ENCODE data around the gene GNG2.

The GNG2 gene

GRCh38 chr14:52000019-52000582 is 139.7 kb downstream of the GNG2 start:
- no peak for DNase-seq

- no peak for DNase-seq
Measured at GRCh38 chr14:52000696-52001095, 140.3 kb downstream of the GNG2 start.

- no peak for DNase-seq
Measured at GRCh38 chr14:52002542-52002941, 142.1 kb downstream of the GNG2 start.

GRCh38 chr14:52003324-52003723 is 142.9 kb downstream of the GNG2 start:
- no peak for DNase-seq

- no peak for DNase-seq
Measured at GRCh38 chr14:52005625-52006024, 145.2 kb downstream of the GNG2 start.

GRCh38 chr14:52006361-52006760 is 145.9 kb downstream of the GNG2 start:
- DNase-seq, result no peak

- no peak for DNase-seq
Measured at GRCh38 chr14:52007211-52007610, 146.8 kb downstream of the GNG2 start.

- DNase-seq, result no peak
Measured at GRCh38 chr14:52007637-52008036, 147.2 kb downstream of the GNG2 start.

GRCh38 chr14:52008136-52008535 is 147.7 kb downstream of the GNG2 start:
- DNase-seq, result no peak

- DNase-seq, result no peak
Measured at GRCh38 chr14:52010173-52010693, 149.8 kb downstream of the GNG2 start.

GRCh38 chr14:52011523-52011922 is 151.1 kb downstream of the GNG2 start:
- no peak for DNase-seq

- DNase-seq, result no peak
Measured at GRCh38 chr14:52012635-52013034, 152.2 kb downstream of the GNG2 start.

GRCh38 chr14:52013984-52014600 is 153.7 kb downstream of the GNG2 start:
- DNase-seq, result peak; percentile 3

- DNase-seq, result no peak
Measured at GRCh38 chr14:52014601-52015267, 154.3 kb downstream of the GNG2 start.

GRCh38 chr14:52015411-52016030 is 155.1 kb downstream of the GNG2 start:
- DNase-seq, result peak; percentile 16

- no peak for DNase-seq
Measured at GRCh38 chr14:52018252-52018651, 157.8 kb downstream of the GNG2 start.

- DNase-seq, result no peak
Measured at GRCh38 chr14:52018970-52019369, 158.6 kb downstream of the GNG2 start.

All from RPMI8226 (cell line).